CD14-positive monocyte (primary cell): Measurements from ENCODE around the gene TMCO4. TPM values are rescaled to one million over a fixed set of nuclear protein-coding genes. Genes with fewer than 3 reads are reported as not detected.
A peak's percentile ranks its signal among the peaks of the same experiment; 100 is the strongest.

ENCODE experiments used
- DNase-seq, 3 donors: peaks; one replicate each; pipeline ENCODE4 v3.0.0-alpha.2; 2011 to 2022
- H2AFZ ChIP-seq: 2 replicates; pipeline ENCODE4 v1.6.0; 2012; ENCODE audit warnings: mild to moderate bottlenecking, low read depth, low read length, inconsistent platforms; ENCODE audit not compliant: insufficient read depth, poor library complexity, severe bottlenecking
- H3K27ac ChIP-seq, 2 donors: 1 replicate in 1 of 2; 2 replicates in 1 of 2; pipeline ENCODE4 v1.5.1; 2012 to 2013; ENCODE audit warnings: low read length in 2 of 2, control low read depth in 1 of 2, inconsistent platforms in 1 of 2, low read depth in 1 of 2, mild to moderate bottlenecking in 1 of 2
- H3K27me3 ChIP-seq, 2 donors: one replicate each; pipeline versions ENCODE4 v1.6.0 to v1.6.1; 2011 to 2013; ENCODE audit warnings: low read length in 2 of 2; ENCODE audit not compliant: control insufficient read depth in 2 of 2, insufficient read depth in 2 of 2
- H3K36me3 ChIP-seq, 2 donors: replicated peaks in 1 of 2; 1 replicate in 1 of 2; 2 replicates in 1 of 2; pipeline versions ENCODE4 v1.5.1 to v1.6.1; 2012 to 2013; ENCODE audit warnings: low read length in 2 of 2, control low read depth in 1 of 2, inconsistent platforms in 1 of 2, mild to moderate bottlenecking in 1 of 2; ENCODE audit not compliant: insufficient read depth in 2 of 2, control insufficient read depth in 1 of 2
- H3K4me1 ChIP-seq, 2 donors: 1 replicate in 1 of 2; 2 replicates in 1 of 2; pipeline versions ENCODE4 v1.5.1 to v1.6.1; 2012 to 2013; ENCODE audit warnings: low read length in 2 of 2, control low read depth in 1 of 2, inconsistent platforms in 1 of 2, mild to moderate bottlenecking in 1 of 2, moderate library complexity in 1 of 2; ENCODE audit not compliant: insufficient read depth in 2 of 2, control insufficient read depth in 1 of 2
- H3K4me2 ChIP-seq: replicated peaks from 2 replicates; pipeline ENCODE3; 2012; ENCODE audit warnings: low read length, moderate library complexity, mild to moderate bottlenecking; ENCODE audit not compliant: poor library complexity, severe bottlenecking; ENCODE audit errors: extremely low read depth
- H3K4me3 ChIP-seq, 3 experiments: fragments of 200-600 bp in 1 of 3; sonication (generic) in 1 of 3; replicated peaks in 1 of 3; 1 replicate in 2 of 3; 2 replicates in 1 of 3; pipeline ENCODE4 v1.5.1; 2011 to 2013; ENCODE audit warnings: low read length in 3 of 3, mild to moderate bottlenecking in 3 of 3, control low read depth in 2 of 3, low read depth in 2 of 3, inconsistent platforms in 1 of 3, moderate library complexity in 1 of 3
- H3K79me2 ChIP-seq: 2 replicates; pipeline ENCODE4 v1.6.0; 2012; ENCODE audit warnings: mild to moderate bottlenecking, control low read depth, inconsistent platforms, low read length, moderate library complexity; ENCODE audit not compliant: insufficient read depth
- H3K9ac ChIP-seq: 2 replicates; pipeline ENCODE4 v1.6.0; 2017; ENCODE audit warnings: low read length, mild to moderate bottlenecking; ENCODE audit not compliant: insufficient read depth, poor library complexity, severe bottlenecking
- H3K9me3 ChIP-seq, 2 donors: replicated peaks in 1 of 2; 1 replicate in 1 of 2; 2 replicates in 1 of 2; pipeline versions ENCODE4 v1.5.1 to v1.6.1; 2012 to 2013; ENCODE audit warnings: low read length in 2 of 2, control low read depth in 1 of 2; ENCODE audit not compliant: control insufficient read depth in 1 of 2, insufficient read depth in 1 of 2
- H4K20me1 ChIP-seq: 2 replicates; pipeline ENCODE4 v1.6.0; 2012; ENCODE audit warnings: mild to moderate bottlenecking, low read length, control low read depth, moderate library complexity; ENCODE audit not compliant: insufficient read depth
- H3K27ac Mint-ChIP-seq, 7 donors: one replicate each; pipeline ENCODE4 v1.8.0; 2020; ENCODE audit warnings: mild to moderate bottlenecking in 7 of 7, mixed read lengths in 7 of 7, moderate library complexity in 6 of 7, inconsistent platforms in 2 of 7
- H3K27me3 Mint-ChIP-seq, 3 donors: one replicate each; pipeline ENCODE4 v1.8.0; 2021 to 2022; ENCODE audit warnings: low read depth in 3 of 3, mild to moderate bottlenecking in 3 of 3, mixed read lengths in 3 of 3, moderate library complexity in 3 of 3, inconsistent platforms in 1 of 3
- H3K36me3 Mint-ChIP-seq, 2 donors: one replicate each; pipeline ENCODE4 v1.8.0; 2020; ENCODE audit warnings: mixed read lengths in 2 of 2, inconsistent platforms in 1 of 2, mild to moderate bottlenecking in 1 of 2
- H3K4me1 Mint-ChIP-seq: one replicate; pipeline ENCODE4 v1.8.0; 2020; ENCODE audit warnings: mild to moderate bottlenecking, mixed read lengths
- H3K4me3 Mint-ChIP-seq, 2 donors: one replicate each; pipeline ENCODE4 v1.8.0; 2020; ENCODE audit warnings: mild to moderate bottlenecking in 2 of 2, mixed read lengths in 2 of 2, moderate library complexity in 1 of 2
- H3K9me3 Mint-ChIP-seq, 7 donors: one replicate each; pipeline ENCODE4 v1.8.0; 2020 to 2022; ENCODE audit warnings: mixed read lengths in 7 of 7, mild to moderate bottlenecking in 6 of 7, moderate library complexity in 6 of 7, inconsistent platforms in 2 of 7
- CTCF ChIP-seq: fragments of 200-600 bp; IDR thresholded peaks from one replicate; pipeline ENCODE4 v1.8.0; 2022; ENCODE audit warnings: antibody characterized with exemption, mild to moderate bottlenecking
- WGBS: methylation state at CpG from one replicate; pipeline ENCODE4 v1.1.5; 2013; ENCODE audit warnings: missing lambda C conversion rate; ENCODE audit not compliant: insufficient coverage; 5-methylcytosine and 5-hydroxymethylcytosine counted together
- intact Hi-C, 2 donors: fragments of 100-400 bp; cut with micrococcal nuclease; formaldehyde crosslinking; loops; one replicate each; pipeline versions ENCODE4 v1.15.0 to v1.15.1; 2023
- polyA plus RNA-seq, 3 donors: library from polyadenylated mRNA; depleted of rRNA in 1 of 3; unstranded in 2 of 3; stranded (reverse) in 1 of 3; fragments of 300-500 nt in 2 of 3; fragments of >200 nt in 1 of 3; fragmentation: Illumina TruSeq in 2 of 3; gene quantifications; 1 replicate in 2 of 3; 2 replicates in 1 of 3; pipeline ENCODE4 v1.2.3, GENCODE V29; 2012 to 2021

The TMCO4 gene
- polyA plus RNA-seq, 3 donors = 6.9 to 10.1 (median 7.9) TPM

GRCh38 chr1:19698181-19698580 is 101.5 kb downstream of the TMCO4 start:
- no peak overlapping the region for H3K4me3 ChIP-seq
- Mint-ChIP-seq H3K9me3 (peaks cover 0 to 5% (median 4%) of the 10 kb centered on the region in 7 donors), H3K4me1 (peaks cover 6% of the 10 kb centered on the region), H3K4me3 (no peak overlapping the region), H3K27ac (peak overlapping the region in 1 of 7 donors; percentile 36), H3K27me3 (peaks cover 0 to 2% (median 0%) of the 10 kb centered on the region in 3 donors), H3K36me3 (peaks cover 48 to 52% of the 10 kb centered on the region in 2 donors)
- DNase-seq = peak in 1 of 3 donors; percentile 12
- no peak overlapping the region for H3K27ac ChIP-seq
- intact Hi-C loops = no loop called here
- H3K9me3 ChIP-seq = no peaks in the 10 kb centered on the region
- no peaks in the 10 kb centered on the region for H4K20me1 ChIP-seq
- 78% methylated on average over 3 of the region's 4 CpGs for WGBS
- no peak overlapping the region for H3K9ac ChIP-seq
- no peak for TF ChIP-seq CTCF
- no peak overlapping the region for H2AFZ ChIP-seq
- H3K4me2 ChIP-seq = no peak overlapping the region
- no peaks in the 10 kb centered on the region for H3K4me1 ChIP-seq
- peaks cover 11 to 44% of the 10 kb centered on the region in 2 donors for H3K36me3 ChIP-seq
- no peaks in the 10 kb centered on the region for H3K27me3 ChIP-seq
- H3K79me2 ChIP-seq = no peaks in the 10 kb centered on the region

- H3K4me1 Mint-ChIP-seq = peaks cover 6% of the 10 kb centered on the region
- peaks cover 52 to 62% of the 10 kb centered on the region in 2 donors for H3K36me3 Mint-ChIP-seq
- Histone ChIP-seq H3K9me3 (no peaks in the 10 kb centered on the region), H3K4me2 (no peak overlapping the region), H3K4me3 (no peak overlapping the region), H3K36me3 (peaks cover 14 to 50% of the 10 kb centered on the region in 2 donors), H2AFZ (no peak overlapping the region), H3K27ac (no peak overlapping the region), H4K20me1 (no peaks in the 10 kb centered on the region), H3K4me1 (no peaks in the 10 kb centered on the region), H3K9ac (no peak overlapping the region), H3K27me3 (no peaks in the 10 kb centered on the region), H3K79me2 (no peaks in the 10 kb centered on the region)
- H3K27me3 Mint-ChIP-seq = no peaks in the 10 kb centered on the region
- H3K27ac Mint-ChIP-seq = no peak overlapping the region
- TF ChIP-seq CTCF = no peak
- intact Hi-C loops = no loop called here
- no peak overlapping the region for H3K4me3 Mint-ChIP-seq
- no peak for DNase-seq
- peaks cover under 1 to 7% (median 5%) of the 10 kb centered on the region in 7 donors for H3K9me3 Mint-ChIP-seq
- 98% methylated on average over 8 of the region's 8 CpGs for WGBS
Observed at GRCh38 chr1:19696820-19697219, 102.9 kb downstream of the TMCO4 start.
